ENCODE results near the gene MCRIP2. TPM values are rescaled to one million over a fixed set of nuclear protein-coding genes. Genes with fewer than 3 reads are reported as not detected.

Gene MCRIP2
- total and polyA plus RNA-seq, 2 of the 8 experiments (the other 6 are each of a cell fraction or from before 2014, with no cell fraction given) = 45.4 to 75.5 TPM

GRCh38 chr16:682493-683395 lies 41.1 kb downstream of the MCRIP2 start (continued):
- TF ChIP-seq KDM5A (IDR thresholded peaks at IDR 0.05; ENCODE audit: low read length) = no peak
- no peak for TF ChIP-seq CTBP2 (IDR thresholded peaks at IDR 0.05; ENCODE audit: borderline replicate concordance, insufficient read depth, insufficient read length, low read length)
- TF ChIP-seq KDM4A (IDR thresholded peaks at IDR 0.05; ENCODE audit: low read depth, low read length, severe bottlenecking) = no peak
- no peak for TF ChIP-seq SP4 (IDR thresholded peaks at IDR 0.05; ENCODE audit: low read length)
- peak in 1 of 2 experiments; percentile 43; a peak in 1 of 3 replicates for TF ChIP-seq POLR2A (IDR thresholded peaks at IDR 0.05; ENCODE audit: control extremely low read depth in 1 of 2, low read depth in 2 of 2, low read length in 2 of 2)
- TF ChIP-seq TCF12 (IDR thresholded peaks at IDR 0.05; ENCODE audit: low read depth, low read length) = no peak

Data from H1 (cell line).